GM12878 (cell line): ENCODE results near the gene METTL9. TPM values are rescaled to one million over a fixed set of nuclear protein-coding genes. Genes with fewer than 3 reads are reported as not detected.
"Not testable (repeated sequence)": the region's sequence is repeated elsewhere in the genome, so short reads cannot be mapped to it uniquely, and the experiment has no call there.

ENCODE experiments used
- ATAC-seq: fragments of 200-7000 bp; cut with Tn5 transposase; 3 replicates; pipeline ENCODE4 v1.9.1; 2020; ENCODE audit warnings: mild to moderate bottlenecking, moderate library complexity
- BruUV-seq: library from RNA; stranded (reverse); fragments of 400-500 nt; replicated peaks from 2 replicates; lab custom pipeline; 2021; lab: Mats Ljungman, UMichigan
- CTCF ChIA-PET: fragments of 300-600 bp; sonication (Branson Sonifier 250); formaldehyde crosslinking; extraction: SDS; loops from one replicate; lab custom pipeline; 2021; ENCODE audit warnings: inconsistent platforms; lab: Yijun Ruan, JAX
- POLR2A ChIA-PET: fragments of 350-600 bp; formaldehyde crosslinking; extraction: SDS; loops from one replicate; lab custom pipeline; 2021; ENCODE audit warnings: inconsistent platforms; lab: Charles Lee
- RAD21 ChIA-PET: fragments of 300-600 bp; sonication (Branson Sonifier 250); formaldehyde crosslinking; loops from one replicate; lab custom pipeline; 2023; ENCODE audit warnings: antibody characterized with exemption; ENCODE audit not compliant: unreplicated experiment; lab: Charles Lee
- SMC1A ChIA-PET: fragments of 300-600 bp; sonication (Branson Sonifier 250); formaldehyde crosslinking; loops from one replicate; lab custom pipeline; 2023; ENCODE audit not compliant: unreplicated experiment, uncharacterized antibody; lab: Charles Lee
- DNase-seq: peaks from one replicate; pipeline ENCODE4 v3.0.0-alpha.2; 2011; ENCODE audit warnings: low read depth, low spot score
- FAIRE-seq: peaks from 3 replicates; lab custom pipeline; 2011; peaks lifted over from hg19 to GRCh38; lab: Jason Lieb, UNC
- H2AFZ ChIP-seq: 2 replicates; pipeline ENCODE4 v1.6.0; 2011; ENCODE audit warnings: low read depth, low read length, control low read depth; ENCODE audit not compliant: control insufficient read depth
- H3K27ac ChIP-seq: 2 replicates; pipeline ENCODE4 v1.5.1; 2011; ENCODE audit warnings: control low read depth; ENCODE audit not compliant: control insufficient read depth, insufficient read depth
- H3K27me3 ChIP-seq, 2 experiments: replicated peaks in 1 of 2; 2 replicates each; pipeline versions ENCODE4 v1.6.0 to v1.6.1; 2011; ENCODE audit warnings: low read length in 1 of 2; ENCODE audit not compliant: control insufficient read depth in 2 of 2, insufficient read depth in 2 of 2
- H3K36me3 ChIP-seq, 2 experiments: 2 replicates each; pipeline ENCODE4 v1.5.1; 2011; ENCODE audit warnings: low read length in 1 of 2; ENCODE audit not compliant: control insufficient read depth in 2 of 2, insufficient read depth in 2 of 2
- H3K4me1 ChIP-seq: 2 replicates; pipeline ENCODE4 v1.6.1; 2011; ENCODE audit warnings: mild to moderate bottlenecking, low read length, moderate library complexity, mixed read lengths; ENCODE audit not compliant: control insufficient read depth, insufficient read depth
- H3K4me2 ChIP-seq: 2 replicates; pipeline ENCODE4 v1.6.0; 2011; ENCODE audit warnings: control low read depth; ENCODE audit not compliant: control insufficient read depth, insufficient read depth
- H3K4me3 ChIP-seq: fragments of 200-600 bp; sonication (generic); 2 replicates; pipeline ENCODE4 v1.5.1; 2016
- H3K79me2 ChIP-seq: 2 replicates; pipeline ENCODE4 v1.6.0; 2011; ENCODE audit warnings: low read length; ENCODE audit not compliant: control insufficient read depth, insufficient read depth
- H3K9ac ChIP-seq: 2 replicates; pipeline ENCODE4 v1.8.0; 2011; ENCODE audit warnings: low read length, control low read depth, mixed read lengths; ENCODE audit not compliant: control insufficient read depth, insufficient read depth
- H3K9me3 ChIP-seq: replicated peaks from 3 replicates; pipeline ENCODE4 v1.5.1; 2011; ENCODE audit warnings: mild to moderate bottlenecking, low read length; ENCODE audit not compliant: control insufficient read depth, insufficient read depth
- H4K20me1 ChIP-seq: 2 replicates; pipeline ENCODE4 v1.6.0; 2011; ENCODE audit not compliant: control insufficient read depth, insufficient read depth
- WGBS: methylation state at CpG from one replicate; pipeline ENCODE4 v1.1.6; 2016; ENCODE audit warnings: low lambda C conversion rate; ENCODE audit not compliant: insufficient replicate concordance, insufficient coverage; ENCODE audit errors: missing lambda C conversion rate; 5-methylcytosine and 5-hydroxymethylcytosine counted together
- in situ Hi-C: fragments of 300-500 bp; cut with MboI; formaldehyde crosslinking; loops from 9 replicates; pipeline ENCODE4 v1.14.3; 2018; ENCODE audit warnings: mixed read lengths
- intact Hi-C: fragments of 100-400 bp; cut with micrococcal nuclease; formaldehyde crosslinking; loops from one replicate; pipeline ENCODE4 v1.14.2; 2022; ENCODE audit not compliant: unreplicated experiment
- polyA plus RNA-seq, 11 experiments: library from polyadenylated mRNA; depleted of rRNA in 4 of 11; unstranded in 6 of 11; stranded (reverse) in 5 of 11; fragments of >200 nt; fragmentation: Nextera tagmentation in 4 of 11; fragmentation: Illumina TruSeq in 1 of 11; extraction: Ambion mirVana in 4 of 11; extraction: Trizol in 1 of 11; gene quantifications; 1 replicate in 1 of 11; 2 replicates in 10 of 11; pipeline versions ENCODE4 v1.2.1 to v1.2.3, GENCODE V29; 2011 to 2016; ENCODE audit warnings: inconsistent platforms in 2 of 11, missing spikeins in 2 of 11, low read depth in 1 of 11
- total RNA-seq, 4 experiments: library from RNA; depleted of rRNA in 3 of 4; stranded (reverse); fragments of >200 nt in 3 of 4; fragmentation: Illumina TruSeq in 1 of 4; extraction: Trizol in 1 of 4; gene quantifications; 2 replicates each; pipeline versions ENCODE4 v1.2.1 to v1.2.3, GENCODE V29; 2013 to 2021
- TF ChIP-seq, protein P1 (sequence below): fragments of 450-650 bp; IDR thresholded peaks from 2 replicates; pipeline ENCODE4 v1.6.1; 2018; ENCODE audit warnings: borderline replicate concordance, mild to moderate bottlenecking; ENCODE audit not compliant: partially characterized antibody

Gene METTL9
- total and polyA plus RNA-seq, 10 of the 15 experiments (the other 5 are each of a cell fraction or from before 2014, with no cell fraction given): 19.4 to 119 (median 101) TPM

DNA sequence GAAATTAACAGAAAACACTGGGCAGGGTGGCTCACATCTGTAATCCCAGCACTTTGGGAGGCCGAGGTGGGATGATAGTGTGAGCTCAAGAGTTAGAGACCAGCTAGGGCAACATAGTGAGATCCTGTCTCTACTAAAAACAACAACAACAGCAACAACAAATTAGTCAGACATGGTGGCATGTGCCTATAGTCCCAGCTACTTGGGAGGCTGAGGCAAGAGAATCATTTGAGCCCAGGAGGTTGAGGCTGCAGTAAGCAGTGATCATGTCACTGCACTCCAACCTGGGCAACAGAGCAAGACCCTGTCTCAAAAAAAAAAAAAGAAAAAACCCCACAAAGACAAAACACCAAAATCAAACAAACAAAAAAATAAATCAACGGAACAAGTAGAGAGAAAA is 21.9 kb upstream of the METTL9 start:
- SMC1A ChIA-PET: interaction anchor here (0.9 to 2.0 kb wide), 2 partner anchors 63 to 419 kb away, joined by 3 to 6 read pairs; no protein-coding TSS in a partner anchor
- H3K27ac ChIP-seq, POLR2A ChIA-PET, BruUV-seq, H3K79me2 ChIP-seq, H3K27me3 ChIP-seq, H2AFZ ChIP-seq, ATAC-seq, H3K9ac ChIP-seq, H3K4me1 ChIP-seq, intact Hi-C loops, DNase-seq, H4K20me1 ChIP-seq, H3K4me2 ChIP-seq, H3K9me3 ChIP-seq, H3K4me3 ChIP-seq, FAIRE-seq, in situ Hi-C loops, H3K36me3 ChIP-seq: not testable (repeated sequence)
- WGBS: 50% methylated on average over 2 of the region's 2 CpGs
- TF ChIP-seq, protein P1, sequence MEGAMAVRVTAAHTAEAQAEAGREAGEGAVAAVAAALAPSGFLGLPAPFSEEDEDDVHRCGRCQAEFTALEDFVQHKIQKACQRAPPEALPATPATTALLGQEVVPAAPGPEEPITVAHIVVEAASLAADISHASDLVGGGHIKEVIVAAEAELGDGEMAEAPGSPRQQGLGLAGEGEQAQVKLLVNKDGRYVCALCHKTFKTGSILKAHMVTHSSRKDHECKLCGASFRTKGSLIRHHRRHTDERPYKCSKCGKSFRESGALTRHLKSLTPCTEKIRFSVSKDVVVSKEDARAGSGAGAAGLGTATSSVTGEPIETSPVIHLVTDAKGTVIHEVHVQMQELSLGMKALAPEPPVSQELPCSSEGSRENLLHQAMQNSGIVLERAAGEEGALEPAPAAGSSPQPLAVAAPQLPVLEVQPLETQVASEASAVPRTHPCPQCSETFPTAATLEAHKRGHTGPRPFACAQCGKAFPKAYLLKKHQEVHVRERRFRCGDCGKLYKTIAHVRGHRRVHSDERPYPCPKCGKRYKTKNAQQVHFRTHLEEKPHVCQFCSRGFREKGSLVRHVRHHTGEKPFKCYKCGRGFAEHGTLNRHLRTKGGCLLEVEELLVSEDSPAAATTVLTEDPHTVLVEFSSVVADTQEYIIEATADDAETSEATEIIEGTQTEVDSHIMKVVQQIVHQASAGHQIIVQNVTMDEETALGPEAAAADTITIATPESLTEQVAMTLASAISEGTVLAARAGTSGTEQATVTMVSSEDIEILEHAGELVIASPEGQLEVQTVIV: peak; percentile 43
- RAD21 ChIA-PET: interaction anchor here (0.6 kb wide), 1 partner anchor 1802 kb away, joined by 3 read pairs; no protein-coding TSS in a partner anchor
- CTCF ChIA-PET: interaction anchor here (0.7 to 1.1 kb wide), 3 partner anchors 27 to 80 kb away, joined by 3 to 4 read pairs (median 3); no protein-coding TSS in a partner anchor

DNA sequence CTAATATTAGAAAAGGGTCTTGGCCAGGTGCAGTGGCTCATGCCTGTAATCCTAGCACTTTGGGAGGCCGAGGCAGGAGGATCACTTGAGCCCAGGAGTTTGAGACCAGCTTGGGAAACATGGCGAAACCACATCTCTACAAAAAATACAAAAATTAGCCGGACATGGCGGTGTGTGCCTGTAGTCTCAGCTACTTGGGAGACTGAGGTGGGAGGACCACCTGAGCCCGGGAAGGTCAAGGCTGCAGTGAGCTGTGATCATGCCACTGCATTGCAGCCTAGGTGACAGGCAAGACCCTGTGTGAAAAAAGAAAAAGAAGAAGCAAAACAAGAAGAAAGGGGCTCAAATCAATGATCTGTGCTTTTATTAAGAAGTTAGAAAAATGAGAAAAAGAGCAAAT is 21.1 kb upstream of the METTL9 start:
- BruUV-seq, H3K9ac ChIP-seq, POLR2A ChIA-PET, H3K4me3 ChIP-seq, in situ Hi-C loops, ATAC-seq, H3K79me2 ChIP-seq, intact Hi-C loops, H3K4me1 ChIP-seq, DNase-seq, H3K27ac ChIP-seq, FAIRE-seq, H3K27me3 ChIP-seq, H3K36me3 ChIP-seq, SMC1A ChIA-PET, H2AFZ ChIP-seq, H3K9me3 ChIP-seq, RAD21 ChIA-PET, CTCF ChIA-PET, H4K20me1 ChIP-seq, H3K4me2 ChIP-seq: not testable (repeated sequence)
- 47% methylated on average over 5 of the region's 5 CpGs for WGBS

DNA sequence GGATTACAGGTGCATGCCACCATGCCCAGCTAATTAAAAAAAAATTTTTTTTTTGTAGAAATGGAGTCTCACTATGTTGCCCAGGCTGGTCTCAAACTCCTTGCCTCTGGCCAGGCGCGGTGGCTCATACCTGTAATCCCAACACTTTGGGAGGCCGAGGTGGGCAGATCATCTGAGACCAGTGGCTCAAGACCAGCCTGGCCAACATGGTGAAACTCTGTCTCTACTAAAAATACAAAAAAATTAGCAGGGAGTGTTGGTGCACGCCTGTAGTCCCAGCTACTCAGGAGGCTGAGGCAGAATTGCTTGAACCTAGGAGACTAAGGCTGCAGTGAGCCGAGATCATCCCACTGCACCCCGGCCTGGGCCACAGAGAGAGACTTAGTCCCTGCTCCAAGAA is 19.2 kb upstream of the METTL9 start:
- H3K27ac ChIP-seq, H4K20me1 ChIP-seq, H3K4me3 ChIP-seq, DNase-seq, H3K9ac ChIP-seq, H3K9me3 ChIP-seq, intact Hi-C loops, POLR2A ChIA-PET, BruUV-seq, H3K27me3 ChIP-seq, FAIRE-seq, ATAC-seq, H3K4me1 ChIP-seq, H3K36me3 ChIP-seq, H3K79me2 ChIP-seq, H3K4me2 ChIP-seq, H2AFZ ChIP-seq: not testable (repeated sequence)
- in situ Hi-C loops: loop anchor here (5.0 kb wide), 3 partner anchors 127 to 1117 kb away; no protein-coding TSS in a partner anchor
- SMC1A ChIA-PET: interaction anchor here (0.9 to 1.1 kb wide), 2 partner anchors 63 to 129 kb away, joined by 3 to 5 read pairs; no protein-coding TSS in a partner anchor
- CTCF ChIA-PET: interaction anchor here (0.6 to 3.3 kb wide), 2 partner anchors 72 to 127 kb away, joined by 3 to 20 read pairs; partner anchors contain the start of gene IGSF6
- RAD21 ChIA-PET: interaction anchor here (0.6 kb wide), 1 partner anchor 1044 kb away, joined by 3 read pairs; no protein-coding TSS in a partner anchor
- 68% methylated on average over 6 of the region's 6 CpGs for WGBS
